ENCODE results near the gene MUC5B.
"Not testable (repeated sequence)": the region's sequence is repeated elsewhere in the genome, so short reads cannot be mapped to it uniquely, and the experiment has no call there.

MUC5B gene

DNA sequence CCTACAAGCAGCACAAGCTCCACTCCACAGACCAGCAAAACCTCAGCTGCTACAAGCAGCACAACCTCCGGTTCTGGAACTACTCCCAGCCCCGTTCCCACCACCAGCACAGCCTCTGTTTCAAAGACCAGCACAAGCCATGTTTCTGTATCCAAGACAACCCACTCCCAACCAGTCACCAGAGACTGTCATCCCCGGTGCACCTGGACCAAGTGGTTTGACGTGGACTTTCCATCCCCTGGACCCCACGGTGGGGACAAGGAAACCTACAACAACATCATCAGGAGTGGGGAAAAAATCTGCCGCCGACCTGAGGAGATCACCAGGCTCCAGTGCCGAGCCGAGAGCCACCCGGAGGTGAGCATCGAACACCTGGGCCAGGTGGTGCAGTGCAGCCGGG lies 33.0 kb upstream of the MUC5B start:
- not testable (repeated sequence) for DNase-seq (ENCODE audit: low read depth)

- not testable (repeated sequence) for DNase-seq (ENCODE audit: low read depth)
These were observed 30.9 kb upstream of the MUC5B start for GRCh38 chr11:1191786-1192470.

GRCh38 chr11:1192741-1193325 lies 30.0 kb upstream of the MUC5B start:
- DNase-seq (ENCODE audit: low read depth) = no peak

GRCh38 chr11:1193326-1194230 lies 29.3 kb upstream of the MUC5B start:
- no peak for DNase-seq (ENCODE audit: low read depth)

- DNase-seq (ENCODE audit: low read depth) = no peak
These were observed 28.5 kb upstream of the MUC5B start for GRCh38 chr11:1194231-1194976.

- no peak for DNase-seq (ENCODE audit: low read depth)
These were observed 27.7 kb upstream of the MUC5B start for GRCh38 chr11:1194977-1195681.

DNA sequence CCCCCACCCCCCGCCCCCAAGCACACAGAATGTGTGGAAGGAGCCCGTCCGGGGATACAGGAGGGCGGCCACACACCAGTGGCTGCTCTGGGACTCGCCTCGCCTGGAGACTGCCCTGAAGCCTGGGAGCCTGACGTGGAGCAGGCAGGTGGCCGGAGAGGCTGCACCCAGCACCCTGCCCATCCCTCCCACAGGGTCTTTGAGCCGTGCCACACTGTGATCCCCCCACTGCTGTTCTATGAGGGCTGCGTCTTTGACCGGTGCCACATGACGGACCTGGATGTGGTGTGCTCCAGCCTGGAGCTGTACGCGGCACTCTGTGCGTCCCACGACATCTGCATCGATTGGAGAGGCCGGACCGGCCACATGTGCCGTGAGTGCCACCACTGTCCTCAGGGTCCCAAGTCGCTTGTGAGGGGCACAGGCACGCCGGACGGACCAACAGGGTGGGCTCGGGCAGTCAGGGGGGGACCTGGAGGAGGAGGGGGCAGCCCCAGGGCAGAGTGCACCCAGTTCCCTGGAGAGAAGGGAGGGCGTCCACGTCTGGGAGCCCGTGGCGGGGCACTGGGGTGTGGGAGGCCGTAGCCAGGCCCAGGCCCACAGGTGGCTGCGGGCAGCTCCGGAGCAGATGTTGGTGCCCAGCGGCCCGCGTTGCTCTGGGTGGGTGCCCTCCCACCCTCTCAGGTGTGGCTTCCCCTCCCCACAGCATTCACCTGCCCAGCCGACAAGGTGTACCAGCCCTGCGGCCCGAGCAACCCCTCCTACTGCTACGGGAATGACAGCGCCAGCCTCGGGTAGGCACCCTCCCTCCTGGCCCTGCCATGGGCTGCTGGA lies 27.0 kb upstream of the MUC5B start:
- DNase-seq (ENCODE audit: low read depth) = no peak

DNA sequence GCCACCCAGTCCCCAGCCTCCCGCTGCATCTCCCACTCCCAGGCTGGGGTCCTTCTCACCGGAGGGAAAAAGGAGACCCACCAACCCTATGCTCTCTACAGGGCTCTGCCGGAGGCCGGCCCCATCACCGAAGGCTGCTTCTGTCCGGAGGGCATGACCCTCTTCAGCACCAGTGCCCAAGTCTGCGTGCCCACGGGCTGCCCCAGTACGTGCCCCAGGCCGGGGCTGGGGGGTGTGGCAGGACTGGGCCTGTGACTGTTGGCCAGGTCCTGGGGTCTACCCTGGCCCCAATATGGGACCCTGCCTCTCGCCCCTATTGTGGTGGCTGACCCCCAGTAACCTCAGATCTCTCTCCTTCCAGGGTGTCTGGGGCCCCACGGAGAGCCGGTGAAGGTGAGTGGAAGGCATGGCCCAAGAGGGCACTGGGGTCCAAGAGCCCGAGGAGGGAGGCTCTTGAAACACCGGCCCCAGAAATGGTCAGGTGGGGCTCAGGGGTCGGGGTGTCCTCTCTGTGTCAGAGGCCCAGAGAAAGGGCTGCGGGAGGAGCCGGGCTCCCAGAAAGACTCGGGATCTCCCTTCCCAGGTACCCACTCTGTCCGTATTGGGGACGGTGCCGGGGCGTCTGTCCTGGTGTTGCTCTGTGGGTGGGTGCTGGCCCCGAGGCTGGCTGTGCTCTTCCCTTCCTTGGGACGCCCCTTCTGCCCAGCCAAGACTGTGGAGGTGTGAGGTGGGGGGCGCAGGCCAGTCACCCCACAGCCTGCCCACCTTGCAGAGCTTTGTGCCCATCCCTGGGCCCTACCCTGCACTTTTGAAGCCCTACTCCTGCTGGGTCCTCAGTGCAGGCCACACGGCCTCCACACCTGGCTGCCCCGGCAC lies 26.1 kb upstream of the MUC5B start:
- DNase-seq (ENCODE audit: low read depth) = no peak

- DNase-seq (ENCODE audit: low read depth) = no peak
These were observed 25.4 kb upstream of the MUC5B start for GRCh38 chr11:1197431-1197885.

DNA sequence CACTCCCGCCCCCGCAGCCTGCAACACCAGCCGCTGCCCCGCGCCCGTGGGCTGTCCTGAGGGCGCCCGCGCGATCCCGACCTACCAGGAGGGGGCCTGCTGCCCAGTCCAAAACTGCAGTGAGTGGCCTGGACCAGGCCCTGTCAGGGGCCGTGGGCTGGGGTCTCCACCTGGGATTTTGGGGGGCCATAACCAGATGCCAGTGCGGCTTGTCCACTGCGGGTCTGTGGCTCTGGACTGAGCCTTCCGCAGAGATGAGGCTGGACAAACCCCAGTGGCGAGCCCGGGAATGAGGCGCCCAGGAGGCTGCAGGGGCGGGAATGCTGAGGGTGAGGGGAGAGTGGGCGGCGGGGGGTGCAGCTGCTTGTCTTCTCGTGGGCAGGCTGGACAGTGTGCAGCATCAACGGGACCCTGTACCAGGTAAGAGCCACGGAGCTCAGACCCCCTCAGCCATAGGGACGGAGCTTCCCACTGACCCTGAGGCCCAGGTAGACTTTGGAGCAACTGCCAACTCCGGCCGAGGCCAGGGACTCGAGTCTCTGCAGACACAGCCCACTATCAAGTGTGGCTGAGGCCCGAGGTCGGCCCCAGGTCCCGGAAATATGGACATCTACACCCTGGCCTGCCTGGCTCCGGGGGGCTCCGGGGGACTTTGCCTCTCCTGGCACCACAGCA lies 24.8 kb upstream of the MUC5B start:
- DNase-seq (ENCODE audit: low read depth) = no peak

DNA sequence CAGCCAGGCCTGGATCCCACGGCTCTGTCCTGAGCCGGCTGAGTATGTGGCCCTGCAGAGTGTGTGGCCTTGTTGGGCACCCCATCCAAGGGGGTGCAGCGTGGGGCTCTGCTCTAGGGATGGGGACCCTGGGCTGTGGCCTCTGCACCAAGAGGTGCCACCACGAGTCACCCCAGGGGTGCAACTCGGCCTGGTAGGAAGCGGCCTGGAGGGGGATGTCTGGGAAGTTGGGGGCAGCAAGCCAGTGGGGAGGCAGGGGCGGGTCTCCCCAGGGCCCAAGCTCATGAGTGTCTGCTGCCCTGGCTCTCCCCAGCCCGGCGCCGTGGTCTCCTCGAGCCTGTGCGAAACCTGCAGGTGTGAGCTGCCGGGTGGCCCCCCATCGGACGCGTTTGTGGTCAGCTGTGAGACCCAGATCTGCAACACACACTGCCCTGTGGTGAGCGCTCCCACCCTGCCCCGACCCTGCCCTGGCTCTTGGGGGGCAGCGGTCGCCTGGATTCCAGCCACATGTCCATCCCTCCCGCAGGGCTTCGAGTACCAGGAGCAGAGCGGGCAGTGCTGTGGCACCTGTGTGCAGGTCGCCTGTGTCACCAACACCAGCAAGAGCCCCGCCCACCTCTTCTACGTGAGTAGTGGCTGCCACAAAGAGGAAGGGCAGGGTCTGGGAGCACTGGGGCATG lies 24.2 kb upstream of the MUC5B start:
- DNase-seq (ENCODE audit: low read depth) = no peak

- DNase-seq (ENCODE audit: low read depth) = no peak
These were observed 23.6 kb upstream of the MUC5B start for GRCh38 chr11:1199241-1199750.

DNA sequence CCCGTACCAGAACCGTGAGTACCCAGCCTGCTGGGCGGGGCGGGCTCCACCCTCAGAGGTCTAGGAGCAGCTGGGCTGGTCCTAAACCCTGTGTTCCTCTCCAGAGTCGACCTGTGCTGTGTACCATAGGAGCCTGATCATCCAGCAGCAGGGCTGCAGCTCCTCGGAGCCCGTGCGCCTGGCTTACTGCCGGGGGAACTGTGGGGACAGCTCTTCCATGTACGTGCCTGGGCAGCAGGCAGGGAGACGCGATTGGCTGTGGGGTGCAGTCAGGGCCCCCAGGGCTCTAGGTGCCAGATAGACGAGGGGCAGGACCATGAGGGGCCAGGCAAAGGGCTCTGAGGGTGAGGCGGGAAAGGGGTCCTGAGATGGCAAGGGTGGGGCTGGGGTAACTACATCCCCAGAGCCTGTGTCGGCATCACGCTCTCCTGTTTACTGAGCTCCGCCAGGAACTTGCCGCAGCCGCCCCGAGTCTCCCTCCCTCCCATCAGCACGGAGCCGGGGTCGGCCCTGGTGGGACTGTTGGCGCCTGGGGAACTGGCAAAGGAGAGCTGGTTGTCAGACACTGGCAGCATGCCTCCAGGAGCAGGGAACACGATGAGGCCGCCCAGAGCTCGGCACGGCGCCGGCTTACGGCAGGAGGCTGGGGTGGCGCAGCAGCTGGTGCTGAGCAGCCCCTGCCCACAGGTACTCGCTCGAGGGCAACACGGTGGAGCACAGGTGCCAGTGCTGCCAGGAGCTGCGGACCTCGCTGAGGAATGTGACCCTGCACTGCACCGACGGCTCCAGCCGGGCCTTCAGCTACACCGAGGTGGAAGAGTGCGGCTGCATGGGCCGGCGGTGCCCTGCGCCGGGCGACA lies 22.9 kb upstream of the MUC5B start:
- DNase-seq (ENCODE audit: low read depth) = no peak

GRCh38 chr11:1200611-1201191 lies 22.2 kb upstream of the MUC5B start:
- DNase-seq (ENCODE audit: low read depth) = no peak

DNA sequence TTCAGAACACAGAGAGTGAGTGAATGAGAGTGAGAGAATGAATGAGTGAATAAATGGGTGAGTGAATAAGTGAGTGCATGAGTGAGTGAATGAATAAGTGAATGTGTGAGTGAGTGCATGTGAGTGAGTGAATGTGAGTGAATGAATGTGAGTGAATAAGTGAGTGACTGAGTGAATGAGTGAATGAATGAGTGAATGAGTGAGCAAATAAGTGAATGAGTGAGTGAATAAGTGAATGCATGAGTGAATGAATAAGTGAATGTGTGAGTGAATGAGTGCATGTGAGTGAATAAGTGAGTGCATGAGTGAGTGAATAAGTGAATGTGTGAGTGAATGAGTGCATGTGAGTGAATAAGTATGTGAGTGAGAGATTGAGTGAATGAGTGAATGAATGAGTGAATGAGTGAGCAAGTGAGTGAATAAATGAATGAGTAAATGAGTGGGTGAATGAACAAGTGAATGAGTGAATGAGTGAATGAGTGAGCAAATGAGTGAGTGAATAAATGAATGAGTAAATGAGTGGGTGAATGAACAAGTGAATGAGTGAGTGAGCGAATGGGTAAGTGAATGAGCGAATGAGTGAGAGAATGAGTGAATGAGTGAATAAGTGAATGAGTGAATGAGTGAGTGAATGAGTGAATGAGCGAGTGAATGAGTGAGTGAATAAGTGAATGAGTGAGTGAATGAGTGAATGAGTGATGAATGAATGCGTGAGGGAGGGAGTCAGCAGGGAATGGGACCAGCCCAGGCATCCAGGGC lies 21.3 kb upstream of the MUC5B start:
- DNase-seq (ENCODE audit: low read depth) = no peak

- DNase-seq (ENCODE audit: low read depth) = no peak
These were observed 20.6 kb upstream of the MUC5B start for GRCh38 chr11:1202154-1202775.
